ENCODE data around the gene GPBAR1.

GPBAR1 gene

GRCh38 chr2:218244204-218244603, 16.6 kb upstream of the GPBAR1 start:
- DNase-seq (ENCODE audit: low read depth in 2 of 2), result no peak

- DNase-seq (ENCODE audit: low read depth in 2 of 2), result no peak
Measured at GRCh38 chr2:218244665-218245064, 16.1 kb upstream of the GPBAR1 start.

GRCh38 chr2:218245214-218245613, 15.6 kb upstream of the GPBAR1 start:
- no peak for DNase-seq (ENCODE audit: low read depth in 2 of 2)

- no peak for DNase-seq (ENCODE audit: low read depth in 2 of 2)
Measured at GRCh38 chr2:218249691-218250090, 11.1 kb upstream of the GPBAR1 start.

- no peak for DNase-seq (ENCODE audit: low read depth in 2 of 2)
Measured at GRCh38 chr2:218252509-218253231, 8.1 kb upstream of the GPBAR1 start.

GRCh38 chr2:218253232-218253625, 7.6 kb upstream of the GPBAR1 start:
- DNase-seq (ENCODE audit: low read depth in 2 of 2), result no peak

GRCh38 chr2:218255446-218255845, 5.4 kb upstream of the GPBAR1 start:
- DNase-seq (ENCODE audit: low read depth in 2 of 2), result no peak

GRCh38 chr2:218256612-218257350, 4.0 kb upstream of the GPBAR1 start:
- DNase-seq (ENCODE audit: low read depth in 2 of 2), result no peak

GRCh38 chr2:218257390-218257981, 3.3 kb upstream of the GPBAR1 start:
- peak; percentile 54 to 58 for DNase-seq (ENCODE audit: low read depth in 2 of 2)

- DNase-seq (ENCODE audit: low read depth in 2 of 2), result no peak
Measured at GRCh38 chr2:218259099-218259961, 1.5 kb upstream of the GPBAR1 start.

- DNase-seq (ENCODE audit: low read depth in 2 of 2), result no peak
Measured at GRCh38 chr2:218260166-218260565, 649 bp upstream of the GPBAR1 start.

GRCh38 chr2:218261423-218262236, 815 bp downstream of the GPBAR1 start:
- DNase-seq (ENCODE audit: low read depth in 2 of 2), result no peak

- DNase-seq (ENCODE audit: low read depth in 2 of 2), result no peak
Measured at GRCh38 chr2:218262237-218262600, 1.4 kb downstream of the GPBAR1 start.

- DNase-seq (ENCODE audit: low read depth in 2 of 2), result no peak
Measured at GRCh38 chr2:218262631-218263586, 2.1 kb downstream of the GPBAR1 start.

GRCh38 chr2:218263817-218264641, 3.2 kb downstream of the GPBAR1 start:
- no peak for DNase-seq (ENCODE audit: low read depth in 2 of 2)

GRCh38 chr2:218264773-218265561, 4.2 kb downstream of the GPBAR1 start:
- DNase-seq (ENCODE audit: low read depth in 2 of 2), result no peak

GRCh38 chr2:218265626-218266025, 4.8 kb downstream of the GPBAR1 start:
- DNase-seq (ENCODE audit: low read depth in 2 of 2), result no peak

GRCh38 chr2:218266316-218266979, 5.6 kb downstream of the GPBAR1 start:
- no peak for DNase-seq (ENCODE audit: low read depth in 2 of 2)

Data from stimulated activated CD8-positive, alpha-beta memory T cell treated with anti-CD3 and anti-CD28 coated beads, Interleukin-2, amount 100 ng/mL, for 48 hours (primary cell).